KMS-11 (cell line): ENCODE data around the gene KIF18B.

Source experiments
- H2AFZ ChIP-seq: fragments of 200-600 bp; sonication (generic); 2 replicates; pipeline ENCODE4 v1.6.1; 2016; ENCODE audit warnings: antibody characterized with exemption, mixed run types, low read depth
- H3K27ac ChIP-seq: fragments of 200-600 bp; sonication (generic); 2 replicates; pipeline ENCODE4 v1.6.1; 2016; ENCODE audit warnings: mild to moderate bottlenecking, mixed run types
- H3K27me3 ChIP-seq: fragments of 200-600 bp; sonication (generic); 2 replicates; pipeline ENCODE4 v1.6.1; 2017; ENCODE audit warnings: mild to moderate bottlenecking, low read depth, mixed run types, moderate library complexity; ENCODE audit not compliant: insufficient read depth
- H3K36me3 ChIP-seq: fragments of 200-600 bp; sonication (generic); 2 replicates; pipeline ENCODE4 v1.6.1; 2017; ENCODE audit warnings: mild to moderate bottlenecking, mixed run types; ENCODE audit not compliant: insufficient read depth
- H3K4me1 ChIP-seq: fragments of 200-600 bp; sonication (generic); 2 replicates; pipeline ENCODE4 v1.6.1; 2016; ENCODE audit warnings: mild to moderate bottlenecking, low read depth, mixed run types; ENCODE audit not compliant: poor library complexity, severe bottlenecking
- H3K4me2 ChIP-seq: fragments of 200-600 bp; sonication (generic); 2 replicates; pipeline ENCODE4 v1.7.0; 2016; ENCODE audit warnings: mild to moderate bottlenecking, mixed run types
- H3K4me3 ChIP-seq: fragments of 200-600 bp; sonication (generic); IDR thresholded peaks from 2 replicates; pipeline ENCODE4 v1.6.1; 2017; ENCODE audit warnings: low read depth, low read length, mixed read lengths; ENCODE audit not compliant: insufficient read depth
- H3K79me2 ChIP-seq: fragments of 200-600 bp; sonication (generic); 2 replicates; pipeline ENCODE4 v1.6.1; 2016; ENCODE audit warnings: low read depth, mixed run types; ENCODE audit not compliant: insufficient read depth
- H3K9ac ChIP-seq: fragments of 200-600 bp; sonication (generic); 2 replicates; pipeline ENCODE4 v1.6.1; 2016; ENCODE audit warnings: mild to moderate bottlenecking, mixed run types
- H4K20me1 ChIP-seq: fragments of 200-600 bp; sonication (generic); 2 replicates; pipeline ENCODE4 v1.6.1; 2016; ENCODE audit warnings: mild to moderate bottlenecking, mixed run types; ENCODE audit not compliant: insufficient read depth
- TF ChIP-seq, protein P1 (sequence below): fragments of 200-600 bp; sonication (generic); conservative IDR thresholded peaks from 2 replicates; pipeline ENCODE4 v1.6.1; 2017; ENCODE audit warnings: low read depth, mild to moderate bottlenecking, antibody characterized with exemption, low read length, moderate library complexity, mixed read lengths

The KIF18B gene

GRCh38 chr17:44934745-44935105, 12.8 kb downstream of the KIF18B start:
- no peaks in the 10 kb centered on the region for H3K4me1 ChIP-seq
- H4K20me1 ChIP-seq: no peaks in the 10 kb centered on the region
- H3K4me3 ChIP-seq: no peak overlapping the region
- no peak overlapping the region for H2AFZ ChIP-seq
- no peak overlapping the region for H3K9ac ChIP-seq
- peaks cover 8% of the 10 kb centered on the region for H3K36me3 ChIP-seq
- H3K27me3 ChIP-seq: no peaks in the 10 kb centered on the region
- H3K79me2 ChIP-seq: peaks cover 19% of the 10 kb centered on the region
- no peak overlapping the region for H3K4me2 ChIP-seq
- TF ChIP-seq, protein P1, sequence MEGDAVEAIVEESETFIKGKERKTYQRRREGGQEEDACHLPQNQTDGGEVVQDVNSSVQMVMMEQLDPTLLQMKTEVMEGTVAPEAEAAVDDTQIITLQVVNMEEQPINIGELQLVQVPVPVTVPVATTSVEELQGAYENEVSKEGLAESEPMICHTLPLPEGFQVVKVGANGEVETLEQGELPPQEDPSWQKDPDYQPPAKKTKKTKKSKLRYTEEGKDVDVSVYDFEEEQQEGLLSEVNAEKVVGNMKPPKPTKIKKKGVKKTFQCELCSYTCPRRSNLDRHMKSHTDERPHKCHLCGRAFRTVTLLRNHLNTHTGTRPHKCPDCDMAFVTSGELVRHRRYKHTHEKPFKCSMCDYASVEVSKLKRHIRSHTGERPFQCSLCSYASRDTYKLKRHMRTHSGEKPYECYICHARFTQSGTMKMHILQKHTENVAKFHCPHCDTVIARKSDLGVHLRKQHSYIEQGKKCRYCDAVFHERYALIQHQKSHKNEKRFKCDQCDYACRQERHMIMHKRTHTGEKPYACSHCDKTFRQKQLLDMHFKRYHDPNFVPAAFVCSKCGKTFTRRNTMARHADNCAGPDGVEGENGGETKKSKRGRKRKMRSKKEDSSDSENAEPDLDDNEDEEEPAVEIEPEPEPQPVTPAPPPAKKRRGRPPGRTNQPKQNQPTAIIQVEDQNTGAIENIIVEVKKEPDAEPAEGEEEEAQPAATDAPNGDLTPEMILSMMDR: no peak
- no peak overlapping the region for H3K27ac ChIP-seq

- no peak overlapping the region for H3K9ac ChIP-seq
- H3K27ac ChIP-seq: no peak overlapping the region
- peaks cover 13% of the 10 kb centered on the region for H3K79me2 ChIP-seq
- H3K27me3 ChIP-seq: no peaks in the 10 kb centered on the region
- H3K36me3 ChIP-seq: peaks cover 13% of the 10 kb centered on the region
- no peaks in the 10 kb centered on the region for H3K4me1 ChIP-seq
- no peak overlapping the region for H2AFZ ChIP-seq
- H3K4me2 ChIP-seq: no peak overlapping the region
- TF ChIP-seq, protein P1: no peak
- H4K20me1 ChIP-seq: no peaks in the 10 kb centered on the region
- H3K4me3 ChIP-seq: no peak overlapping the region
Measured at GRCh38 chr17:44933824-44934744, 13.5 kb downstream of the KIF18B start.

- H3K4me3 ChIP-seq: no peak overlapping the region
- TF ChIP-seq, protein P1: no peak
- H3K4me1 ChIP-seq: no peaks in the 10 kb centered on the region
- peaks cover 5% of the 10 kb centered on the region; the same call in 1 of the 2 replicates for H3K36me3 ChIP-seq
- H3K79me2 ChIP-seq: peaks cover 3% of the 10 kb centered on the region; the same call in 1 of the 2 replicates
- H4K20me1 ChIP-seq: no peaks in the 10 kb centered on the region
- no peak overlapping the region for H3K27ac ChIP-seq
- no peak overlapping the region for H2AFZ ChIP-seq
- H3K4me2 ChIP-seq: no peak overlapping the region
- no peaks in the 10 kb centered on the region for H3K27me3 ChIP-seq
- H3K9ac ChIP-seq: no peak overlapping the region
Measured at GRCh38 chr17:44932787-44933097, 14.8 kb downstream of the KIF18B start.

DNA sequence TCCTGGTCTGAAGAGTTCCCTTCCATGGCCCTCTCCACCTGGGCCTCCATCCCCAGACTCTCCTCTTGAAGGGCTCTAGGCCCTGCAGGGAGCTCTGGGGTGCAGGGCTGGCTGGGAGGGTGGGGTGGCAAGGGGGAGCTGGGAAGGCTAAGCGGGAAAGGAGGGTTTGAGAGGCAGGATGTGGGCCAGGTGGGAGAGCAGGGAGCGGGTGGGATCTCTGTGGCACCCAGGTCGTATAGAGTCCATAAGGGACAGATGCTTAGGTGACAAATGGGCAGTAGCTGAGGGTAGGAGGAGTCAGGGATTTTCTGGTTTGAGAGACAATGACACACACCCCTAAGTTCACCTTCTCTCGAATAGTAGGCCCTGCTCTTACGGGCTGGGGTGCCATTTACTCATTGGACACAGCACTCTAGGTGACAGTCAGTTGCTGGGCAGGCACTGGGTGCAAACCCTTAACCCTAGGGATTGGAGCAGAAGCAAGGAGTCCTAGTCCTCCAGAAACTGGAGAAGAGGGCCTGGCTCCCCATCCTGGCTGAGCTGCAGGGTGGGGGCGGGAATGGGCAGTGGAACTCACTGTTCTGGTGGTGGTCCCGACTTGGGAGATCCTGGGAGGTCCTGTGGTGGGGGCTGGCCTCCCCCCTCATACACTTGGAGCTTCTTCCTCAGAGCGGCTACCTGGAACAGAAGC, 15.3 kb downstream of the KIF18B start:
- H2AFZ ChIP-seq: no peak overlapping the region
- no peak overlapping the region for H3K9ac ChIP-seq
- H3K4me3 ChIP-seq: no peak overlapping the region
- H3K4me1 ChIP-seq: no peaks in the 10 kb centered on the region
- peaks cover 5% of the 10 kb centered on the region; the same call in 1 of the 2 replicates for H3K36me3 ChIP-seq
- no peak overlapping the region for H3K4me2 ChIP-seq
- no peaks in the 10 kb centered on the region for H3K79me2 ChIP-seq
- TF ChIP-seq, protein P1: no peak
- no peak overlapping the region for H3K27ac ChIP-seq
- H3K27me3 ChIP-seq: no peaks in the 10 kb centered on the region
- H4K20me1 ChIP-seq: no peaks in the 10 kb centered on the region
